G401.6 (cell line): Measurements from ENCODE around the gene CTCFL.

Experiments
- FAIRE-seq: peaks from 2 replicates; lab custom pipeline; 2012; peaks lifted over from hg19 to GRCh38; lab: Jason Lieb, UNC

CTCFL gene

GRCh38 chr20:57464642-57465211, 60.2 kb downstream of the CTCFL start:
- no peak for FAIRE-seq

DNA sequence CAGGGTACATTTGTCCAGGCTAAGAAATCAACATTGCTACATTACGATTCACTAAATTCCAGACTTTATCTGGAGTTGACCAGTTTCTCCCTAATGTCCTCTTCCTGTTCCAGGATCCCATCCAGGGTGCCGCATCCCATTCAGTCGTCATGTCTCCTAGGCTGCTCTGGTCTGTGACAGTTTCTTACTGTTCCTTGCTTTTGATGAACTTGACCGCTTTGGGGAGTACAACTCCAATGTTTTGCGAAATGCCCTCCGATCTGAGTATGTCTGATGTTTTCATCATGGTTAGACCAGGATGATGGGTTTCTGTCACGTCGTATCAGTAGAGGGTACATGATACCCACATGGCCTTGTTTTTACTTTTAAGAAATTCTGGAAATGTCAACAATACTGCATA, 62.2 kb downstream of the CTCFL start:
- no peak for FAIRE-seq

DNA sequence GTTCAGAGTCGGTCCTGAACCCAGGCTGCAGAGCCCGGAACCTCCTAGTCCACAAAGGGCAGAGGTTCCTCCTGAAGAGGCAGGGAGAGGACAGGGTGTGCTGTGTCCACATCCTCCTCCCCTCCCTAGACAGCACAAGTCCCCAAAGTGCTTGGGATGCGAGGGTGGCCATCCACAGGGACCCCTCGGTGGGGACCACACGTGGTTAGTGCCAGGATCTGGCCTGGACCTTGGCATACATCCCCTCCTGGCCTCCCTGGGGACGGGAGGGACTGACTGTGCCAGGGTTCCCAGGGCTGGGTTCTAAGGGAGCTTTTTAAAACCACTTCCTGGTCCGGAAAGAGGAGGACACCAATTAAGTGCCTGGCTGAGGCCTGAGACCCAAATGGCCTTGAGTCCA, 63.2 kb downstream of the CTCFL start:
- FAIRE-seq, result no peak

DNA sequence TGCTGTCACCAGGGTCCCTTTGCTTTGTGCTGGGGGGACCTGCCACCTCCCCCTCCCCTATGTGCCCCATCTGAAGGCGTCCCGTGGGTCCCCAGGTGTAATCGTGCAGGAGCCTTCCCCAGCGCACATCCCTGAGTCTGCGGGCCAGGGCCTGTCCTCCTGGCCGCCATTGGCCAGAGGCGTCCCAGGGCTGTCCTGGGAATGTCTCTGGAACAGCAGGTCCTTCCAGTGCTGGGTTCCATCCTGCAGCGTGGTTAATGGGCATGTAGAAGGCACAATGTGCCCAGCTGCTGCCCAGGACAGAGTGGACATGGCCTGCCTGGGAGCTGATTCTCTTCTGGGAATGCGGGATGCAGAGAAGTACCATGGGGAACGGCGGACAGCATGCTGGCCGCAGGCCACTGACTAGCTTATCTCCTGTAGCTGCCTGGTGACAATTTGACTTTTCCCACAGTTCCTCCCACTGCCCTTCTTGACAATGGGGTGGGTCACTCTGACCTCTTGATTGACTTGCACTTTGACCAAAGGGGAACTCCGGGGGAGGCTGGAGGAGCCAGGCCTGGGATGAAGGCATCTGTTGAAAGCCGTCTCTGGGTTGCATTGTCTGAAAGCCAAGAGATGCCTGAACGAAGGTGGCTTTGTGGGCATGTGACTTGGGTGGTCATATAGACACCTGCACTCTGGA, 64.0 kb downstream of the CTCFL start:
- no peak for FAIRE-seq

- FAIRE-seq, result no peak
These were observed 65.0 kb downstream of the CTCFL start for GRCh38 chr20:57459897-57460296.

- no peak for FAIRE-seq
These were observed 65.7 kb downstream of the CTCFL start for GRCh38 chr20:57459278-57459677.

- no peak for FAIRE-seq
These were observed 66.4 kb downstream of the CTCFL start for GRCh38 chr20:57458400-57459160.

DNA sequence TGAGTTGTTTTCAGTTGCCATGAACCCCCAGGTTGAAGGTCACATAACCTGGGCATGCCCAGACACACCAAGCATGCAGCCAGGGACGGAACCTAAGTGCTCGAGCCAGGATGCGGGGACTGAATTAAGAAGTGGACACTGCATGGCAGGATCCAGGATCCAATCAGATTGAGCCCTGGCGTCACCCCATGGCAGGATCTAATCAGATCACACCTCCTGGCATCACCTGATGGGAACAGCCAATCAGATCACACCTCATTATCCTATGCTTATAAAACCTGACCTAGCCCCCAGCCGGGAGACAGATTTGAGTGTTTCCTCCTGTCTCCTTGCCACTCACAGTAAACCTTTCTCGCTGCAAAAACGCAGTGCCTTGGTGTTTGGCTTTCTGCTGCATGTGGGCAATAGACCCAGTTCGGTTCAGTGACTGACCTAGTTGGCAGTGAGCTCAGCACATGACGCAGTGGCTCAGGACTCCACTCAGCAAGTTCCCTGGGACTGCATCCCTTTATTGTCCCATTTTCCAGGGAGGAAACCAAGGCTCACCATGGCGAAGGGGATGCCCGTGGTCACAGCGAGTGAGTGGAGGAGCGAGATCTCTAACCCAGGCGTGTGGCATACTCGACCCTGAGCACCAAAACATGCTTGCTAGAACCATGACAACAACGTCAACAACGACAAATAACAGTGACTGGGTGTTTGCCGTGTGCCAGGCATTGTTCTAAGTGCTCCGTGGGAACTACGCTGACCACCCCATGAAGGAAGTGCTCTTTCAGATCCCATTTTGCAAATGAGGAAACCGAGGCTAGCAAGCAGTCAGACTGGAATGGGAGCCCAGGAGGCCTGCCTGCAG, 67.5 kb downstream of the CTCFL start:
- no peak for FAIRE-seq

DNA sequence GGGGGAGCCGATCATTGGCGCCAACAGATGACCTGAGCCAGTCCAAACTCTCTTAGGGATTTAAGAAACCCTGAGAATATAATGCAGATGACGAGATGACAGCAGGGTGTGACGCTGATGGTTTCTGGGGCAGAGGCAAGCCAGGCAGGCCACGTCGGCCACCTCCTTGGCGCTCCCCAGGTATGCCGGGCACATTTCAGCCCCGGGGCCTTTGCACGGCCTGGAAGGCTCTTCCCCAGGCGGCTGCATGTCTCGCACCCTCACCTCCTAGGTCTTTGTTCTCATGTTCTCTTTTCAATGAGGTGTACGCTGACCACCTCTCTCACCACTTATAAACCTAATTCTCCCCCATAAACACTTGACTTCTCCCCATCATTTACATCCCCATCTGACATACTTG, 68.8 kb downstream of the CTCFL start:
- no peak for FAIRE-seq

DNA sequence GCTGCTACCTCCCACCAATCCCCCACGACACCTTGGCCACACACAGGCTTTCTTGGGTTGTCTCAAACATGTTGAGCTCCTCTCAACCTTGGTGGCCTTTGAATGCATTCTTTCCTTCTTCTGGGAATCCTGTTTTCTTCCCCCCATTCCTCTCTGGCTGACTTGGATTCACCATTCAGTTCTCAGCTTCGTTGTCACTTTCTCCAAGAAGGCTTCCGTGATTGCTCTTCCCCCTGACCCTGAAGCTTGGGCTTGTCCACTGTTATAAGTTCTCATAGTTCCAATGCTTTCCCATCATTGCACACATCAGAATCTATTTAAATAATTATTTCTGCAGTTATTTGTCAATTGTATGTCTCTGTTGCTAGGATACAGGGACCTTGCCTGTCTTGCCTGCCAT, 69.6 kb downstream of the CTCFL start:
- FAIRE-seq, result no peak

DNA sequence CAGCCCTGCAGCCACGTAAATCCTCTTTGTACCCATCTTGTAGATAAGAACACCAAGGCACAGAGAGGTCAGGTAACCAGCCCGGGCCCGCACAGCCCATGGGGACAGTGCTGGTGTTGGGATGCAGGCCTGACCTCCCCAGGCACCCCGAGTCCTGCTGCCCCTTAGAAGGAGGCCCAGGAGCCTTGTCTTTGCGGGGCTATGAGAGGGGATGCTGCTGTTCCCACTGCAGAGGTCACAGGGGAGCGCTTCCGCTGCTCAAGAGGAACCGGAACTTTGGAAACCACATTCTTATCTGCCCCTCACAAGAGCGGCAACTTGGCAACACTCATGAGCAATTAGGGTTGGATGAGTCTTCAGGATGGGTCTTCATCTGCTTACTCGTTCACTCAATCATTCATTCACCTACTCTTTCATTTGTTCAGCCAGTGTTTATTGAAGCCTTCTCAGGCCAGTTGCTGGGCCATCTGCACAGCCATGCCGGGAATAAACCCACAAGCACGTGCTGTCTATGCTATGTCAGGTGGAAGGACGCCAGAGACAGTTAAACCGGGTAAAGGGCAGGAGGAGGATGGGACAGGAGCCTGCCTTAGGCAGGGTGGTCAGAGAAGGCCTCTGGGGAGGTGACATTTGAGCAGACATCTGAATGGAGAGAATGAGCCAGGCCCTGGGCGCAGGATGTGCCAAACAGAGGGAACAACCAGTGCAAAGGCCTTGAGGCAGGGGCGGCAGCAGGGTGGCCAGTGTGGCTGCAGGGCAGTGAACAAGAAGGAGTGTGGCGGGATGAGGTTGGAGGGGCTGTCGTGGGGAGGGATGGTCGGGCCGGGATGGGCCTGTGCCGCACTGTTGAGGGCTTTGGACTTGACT, 72.9 kb downstream of the CTCFL start:
- FAIRE-seq, result no peak

- FAIRE-seq, result no peak
These were observed 73.5 kb downstream of the CTCFL start for GRCh38 chr20:57451431-57451794.

DNA sequence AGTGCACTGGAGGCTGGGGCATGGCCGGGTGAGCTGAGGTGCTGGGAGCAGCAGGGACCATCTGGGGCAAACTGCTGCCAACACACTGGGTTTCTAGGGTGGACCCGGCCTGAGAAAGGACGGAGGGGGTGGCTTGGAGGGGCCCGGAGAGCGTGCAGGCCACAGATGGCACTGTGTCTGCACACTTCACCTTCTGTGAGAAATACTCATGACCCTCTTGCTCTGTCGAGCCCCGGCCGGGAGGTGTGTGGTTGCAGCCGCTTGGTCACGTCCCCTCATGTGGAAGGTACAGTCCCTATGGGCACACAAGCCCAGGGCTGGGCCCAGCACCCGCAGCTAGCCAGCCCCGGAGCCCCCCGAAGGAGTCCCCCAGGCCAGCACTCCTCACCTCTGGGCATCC, 74.0 kb downstream of the CTCFL start:
- FAIRE-seq, result no peak

- no peak for FAIRE-seq
These were observed 74.5 kb downstream of the CTCFL start for GRCh38 chr20:57450419-57450818.

- no peak for FAIRE-seq
These were observed 75.3 kb downstream of the CTCFL start for GRCh38 chr20:57449398-57450354.

- FAIRE-seq, result no peak
These were observed 76.1 kb downstream of the CTCFL start for GRCh38 chr20:57448764-57449354.
